Transverse colon (tissue), 4 donors: ENCODE measurements around the gene TTC28.

Experiments
- CTCF ChIP-seq, 5 experiments: fragments of 200-600 bp in 3 of 5; fragments of 450-650 bp in 2 of 5; sonication (generic) in 3 of 5; IDR thresholded peaks; 1 replicate in 2 of 5; 2 replicates in 3 of 5; pipeline ENCODE4 v1.5.1; 2016 to 2017; ENCODE audit warnings: antibody characterized with exemption in 5 of 5, inconsistent platforms in 3 of 5, mild to moderate bottlenecking in 2 of 5, moderate library complexity in 1 of 5
- EP300 ChIP-seq: sonication (generic); formaldehyde crosslinking; IDR thresholded peaks from one replicate; pipeline ENCODE4 v1.6.1; 2017; ENCODE audit warnings: antibody characterized with exemption, low read depth
- POLR2A ChIP-seq: fragments of 450-650 bp; IDR thresholded peaks from one replicate; pipeline ENCODE4 v1.6.1; 2016; ENCODE audit warnings: antibody characterized with exemption, mild to moderate bottlenecking, moderate library complexity
- POLR2AphosphoS5 ChIP-seq, 3 donors: sonication (generic); formaldehyde crosslinking; IDR thresholded peaks; one replicate each; pipeline ENCODE4 v1.6.1; 2016; ENCODE audit warnings: antibody characterized with exemption in 3 of 3

- TF ChIP-seq POLR2AphosphoS5 (IDR thresholded peaks at IDR 0.05): no peak
- TF ChIP-seq CTCF (IDR thresholded peaks at IDR 0.05): no peak
- no peak for TF ChIP-seq POLR2A
- TF ChIP-seq EP300: no peak
Measured at GRCh38 chr22:28718044-28718443, 38.4 kb upstream of the TTC28 start.
